HEK293 (cell line): ENCODE measurements around the gene LTN1.

Experiments used
- CTCF ChIP-seq: fragments of 450-650 bp; formaldehyde crosslinking; IDR thresholded peaks from 2 replicates; pipeline ENCODE4 v1.5.1; 2016; ENCODE audit warnings: missing biosample characterization, missing genetic modification characterization
- MZF1 ChIP-seq: fragments of 450-650 bp; formaldehyde crosslinking; IDR thresholded peaks from 2 replicates; pipeline ENCODE4 v1.5.1; 2017; ENCODE audit warnings: missing biosample characterization, missing genetic modification characterization, borderline replicate concordance
- SP2 ChIP-seq: fragments of 450-650 bp; formaldehyde crosslinking; IDR thresholded peaks from 2 replicates; pipeline ENCODE4 v1.5.1; 2016; ENCODE audit warnings: missing biosample characterization, missing genetic modification characterization
- ZNF148 ChIP-seq: fragments of 450-650 bp; formaldehyde crosslinking; IDR thresholded peaks from 2 replicates; pipeline ENCODE4 v1.5.0; 2017; ENCODE audit warnings: missing biosample characterization, missing genetic modification characterization, borderline replicate concordance
- ZNF157 ChIP-seq: fragments of 450-650 bp; formaldehyde crosslinking; IDR thresholded peaks from 2 replicates; pipeline ENCODE4 v1.5.1; 2016; ENCODE audit warnings: missing biosample characterization, missing genetic modification characterization
- TF ChIP-seq, protein P1 (sequence below): fragments of 450-650 bp; IDR thresholded peaks from 2 replicates; pipeline ENCODE4 v1.5.1; 2018; ENCODE audit warnings: missing biosample characterization, mild to moderate bottlenecking, missing genetic modification characterization

GRCh38 chr21:28910280-28910887 is 82.3 kb downstream of the LTN1 start:
- no peak for TF ChIP-seq CTCF
- TF ChIP-seq MZF1 (tag by site-specific recombination), result no peak
- no peak for TF ChIP-seq ZNF157 (tag by site-specific recombination)
- TF ChIP-seq, protein P1, sequence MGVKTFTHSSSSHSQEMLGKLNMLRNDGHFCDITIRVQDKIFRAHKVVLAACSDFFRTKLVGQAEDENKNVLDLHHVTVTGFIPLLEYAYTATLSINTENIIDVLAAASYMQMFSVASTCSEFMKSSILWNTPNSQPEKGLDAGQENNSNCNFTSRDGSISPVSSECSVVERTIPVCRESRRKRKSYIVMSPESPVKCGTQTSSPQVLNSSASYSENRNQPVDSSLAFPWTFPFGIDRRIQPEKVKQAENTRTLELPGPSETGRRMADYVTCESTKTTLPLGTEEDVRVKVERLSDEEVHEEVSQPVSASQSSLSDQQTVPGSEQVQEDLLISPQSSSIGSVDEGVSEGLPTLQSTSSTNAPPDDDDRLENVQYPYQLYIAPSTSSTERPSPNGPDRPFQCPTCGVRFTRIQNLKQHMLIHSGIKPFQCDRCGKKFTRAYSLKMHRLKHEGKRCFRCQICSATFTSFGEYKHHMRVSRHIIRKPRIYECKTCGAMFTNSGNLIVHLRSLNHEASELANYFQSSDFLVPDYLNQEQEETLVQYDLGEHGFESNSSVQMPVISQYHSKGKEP (tag by site-specific recombination), result no peak
- TF ChIP-seq ZNF148 (tag by site-specific recombination), result no peak
- TF ChIP-seq SP2 (tag by site-specific recombination), result no peak
